ENCODE measurements around the gene EFCAB11. TPM values are rescaled to one million over a fixed set of nuclear protein-coding genes. Genes with fewer than 3 reads are reported as not detected.

EFCAB11 gene
- total and polyA plus RNA-seq, 2 experiments from 2014 or later = 7.7 to 24.6 TPM

DNA sequence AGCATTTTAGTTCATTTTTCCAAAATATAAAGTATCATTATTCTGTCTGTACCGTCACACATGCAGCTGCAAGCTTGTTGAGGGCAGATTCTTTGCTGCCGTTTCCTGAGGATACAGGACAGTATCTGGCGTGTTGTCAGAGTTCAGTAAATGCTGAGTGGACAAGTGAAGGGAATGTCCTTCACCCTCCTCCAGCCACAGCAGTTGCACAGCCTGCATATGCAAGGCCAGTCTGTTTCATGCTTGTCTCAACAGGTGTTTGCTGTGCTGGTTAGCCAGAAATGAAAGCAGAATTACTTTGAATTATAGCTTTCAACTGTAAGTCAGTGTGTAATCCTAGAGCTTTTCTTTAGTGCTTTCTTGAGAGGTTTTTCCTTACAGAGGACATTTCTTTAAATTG is 37.7 kb upstream of the EFCAB11 start (continued):
- TF ChIP-seq, protein P1, sequence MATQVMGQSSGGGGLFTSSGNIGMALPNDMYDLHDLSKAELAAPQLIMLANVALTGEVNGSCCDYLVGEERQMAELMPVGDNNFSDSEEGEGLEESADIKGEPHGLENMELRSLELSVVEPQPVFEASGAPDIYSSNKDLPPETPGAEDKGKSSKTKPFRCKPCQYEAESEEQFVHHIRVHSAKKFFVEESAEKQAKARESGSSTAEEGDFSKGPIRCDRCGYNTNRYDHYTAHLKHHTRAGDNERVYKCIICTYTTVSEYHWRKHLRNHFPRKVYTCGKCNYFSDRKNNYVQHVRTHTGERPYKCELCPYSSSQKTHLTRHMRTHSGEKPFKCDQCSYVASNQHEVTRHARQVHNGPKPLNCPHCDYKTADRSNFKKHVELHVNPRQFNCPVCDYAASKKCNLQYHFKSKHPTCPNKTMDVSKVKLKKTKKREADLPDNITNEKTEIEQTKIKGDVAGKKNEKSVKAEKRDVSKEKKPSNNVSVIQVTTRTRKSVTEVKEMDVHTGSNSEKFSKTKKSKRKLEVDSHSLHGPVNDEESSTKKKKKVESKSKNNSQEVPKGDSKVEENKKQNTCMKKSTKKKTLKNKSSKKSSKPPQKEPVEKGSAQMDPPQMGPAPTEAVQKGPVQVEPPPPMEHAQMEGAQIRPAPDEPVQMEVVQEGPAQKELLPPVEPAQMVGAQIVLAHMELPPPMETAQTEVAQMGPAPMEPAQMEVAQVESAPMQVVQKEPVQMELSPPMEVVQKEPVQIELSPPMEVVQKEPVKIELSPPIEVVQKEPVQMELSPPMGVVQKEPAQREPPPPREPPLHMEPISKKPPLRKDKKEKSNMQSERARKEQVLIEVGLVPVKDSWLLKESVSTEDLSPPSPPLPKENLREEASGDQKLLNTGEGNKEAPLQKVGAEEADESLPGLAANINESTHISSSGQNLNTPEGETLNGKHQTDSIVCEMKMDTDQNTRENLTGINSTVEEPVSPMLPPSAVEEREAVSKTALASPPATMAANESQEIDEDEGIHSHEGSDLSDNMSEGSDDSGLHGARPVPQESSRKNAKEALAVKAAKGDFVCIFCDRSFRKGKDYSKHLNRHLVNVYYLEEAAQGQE (IDR thresholded peaks at IDR 0.05; ENCODE audit: unreplicated experiment) = no peak
- no peak for TF ChIP-seq ZNF331 (CRISPR knock-in tag; IDR thresholded peaks at IDR 0.05; ENCODE audit: low read depth)
- TF ChIP-seq, protein P2, sequence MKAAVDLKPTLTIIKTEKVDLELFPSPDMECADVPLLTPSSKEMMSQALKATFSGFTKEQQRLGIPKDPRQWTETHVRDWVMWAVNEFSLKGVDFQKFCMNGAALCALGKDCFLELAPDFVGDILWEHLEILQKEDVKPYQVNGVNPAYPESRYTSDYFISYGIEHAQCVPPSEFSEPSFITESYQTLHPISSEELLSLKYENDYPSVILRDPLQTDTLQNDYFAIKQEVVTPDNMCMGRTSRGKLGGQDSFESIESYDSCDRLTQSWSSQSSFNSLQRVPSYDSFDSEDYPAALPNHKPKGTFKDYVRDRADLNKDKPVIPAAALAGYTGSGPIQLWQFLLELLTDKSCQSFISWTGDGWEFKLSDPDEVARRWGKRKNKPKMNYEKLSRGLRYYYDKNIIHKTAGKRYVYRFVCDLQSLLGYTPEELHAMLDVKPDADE (IDR thresholded peaks at IDR 0.05) = no peak
- TF ChIP-seq, protein P3, sequence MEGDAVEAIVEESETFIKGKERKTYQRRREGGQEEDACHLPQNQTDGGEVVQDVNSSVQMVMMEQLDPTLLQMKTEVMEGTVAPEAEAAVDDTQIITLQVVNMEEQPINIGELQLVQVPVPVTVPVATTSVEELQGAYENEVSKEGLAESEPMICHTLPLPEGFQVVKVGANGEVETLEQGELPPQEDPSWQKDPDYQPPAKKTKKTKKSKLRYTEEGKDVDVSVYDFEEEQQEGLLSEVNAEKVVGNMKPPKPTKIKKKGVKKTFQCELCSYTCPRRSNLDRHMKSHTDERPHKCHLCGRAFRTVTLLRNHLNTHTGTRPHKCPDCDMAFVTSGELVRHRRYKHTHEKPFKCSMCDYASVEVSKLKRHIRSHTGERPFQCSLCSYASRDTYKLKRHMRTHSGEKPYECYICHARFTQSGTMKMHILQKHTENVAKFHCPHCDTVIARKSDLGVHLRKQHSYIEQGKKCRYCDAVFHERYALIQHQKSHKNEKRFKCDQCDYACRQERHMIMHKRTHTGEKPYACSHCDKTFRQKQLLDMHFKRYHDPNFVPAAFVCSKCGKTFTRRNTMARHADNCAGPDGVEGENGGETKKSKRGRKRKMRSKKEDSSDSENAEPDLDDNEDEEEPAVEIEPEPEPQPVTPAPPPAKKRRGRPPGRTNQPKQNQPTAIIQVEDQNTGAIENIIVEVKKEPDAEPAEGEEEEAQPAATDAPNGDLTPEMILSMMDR (conservative IDR thresholded peaks at IDR 0.05; ENCODE audit: low read depth in 2 of 2) = no peak

DNA sequence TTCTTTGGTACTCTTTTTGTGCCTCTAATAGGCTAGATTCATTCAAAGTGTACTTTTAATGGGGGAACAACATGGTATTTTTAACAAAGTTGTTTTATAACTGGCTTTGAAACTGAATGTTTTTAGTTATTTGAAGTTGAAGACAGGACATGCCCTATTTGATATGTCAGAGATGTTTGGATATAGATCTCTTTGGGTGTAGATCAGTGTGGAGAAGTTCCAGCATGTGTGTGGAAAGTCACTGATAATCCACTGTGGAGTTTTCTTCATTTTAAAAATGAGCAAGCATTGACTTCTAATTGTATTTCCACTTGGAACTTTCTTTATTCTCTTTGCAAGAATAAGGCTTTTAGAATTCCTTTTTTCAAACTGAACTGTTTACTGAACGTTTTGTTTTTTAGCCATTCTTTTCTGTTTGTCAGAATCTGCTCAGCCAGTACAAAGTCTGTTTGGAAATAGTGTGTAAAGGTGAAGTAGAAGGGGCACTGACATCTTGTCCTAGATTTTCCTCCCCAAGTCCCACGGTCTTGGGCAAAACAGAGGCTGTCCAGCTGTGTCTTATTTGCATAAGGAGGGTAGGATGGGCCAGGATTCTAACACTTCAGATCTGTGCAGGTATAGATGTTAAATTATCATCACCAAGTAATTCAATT is 36.2 kb upstream of the EFCAB11 start:
- Histone ChIP-seq H3K79me2 (replicated peaks; ENCODE audit: insufficient read depth) (no peaks in the 10 kb centered on the region), H4K20me1 (replicated peaks; ENCODE audit: insufficient read depth) (no peaks in the 10 kb centered on the region), H2AFZ (no peak overlapping the region), H3K27ac (ENCODE audit: low read depth) (no peak overlapping the region), H3K4me1 (ENCODE audit: insufficient read depth) (peaks cover 34% of the 10 kb centered on the region), H3K27me3 (ENCODE audit: insufficient read depth) (no peaks in the 10 kb centered on the region), H3K36me3 (ENCODE audit: insufficient read depth) (peaks cover 23% of the 10 kb centered on the region), H3K4me2 (no peak overlapping the region), H3F3A (replicated peaks; ENCODE audit: low read depth) (no peaks in the 10 kb centered on the region), H3K9me2 (ENCODE audit: insufficient read depth) (no peaks in the 10 kb centered on the region), H3K4me3 (no peak overlapping the region)
- no peak for DNase-seq (ENCODE audit: low spot score)
- H3K9me3 Mint-ChIP-seq = no peaks in the 10 kb centered on the region
- no peaks in the 10 kb centered on the region for H3K27me3 Mint-ChIP-seq (ENCODE audit: insufficient read depth, low read depth, poor library complexity)
- no peak overlapping the region for H3K4me3 Mint-ChIP-seq
- TF ChIP-seq JUNB (IDR thresholded peaks at IDR 0.05; ENCODE audit: unreplicated experiment) = no peak
- TF ChIP-seq POLR2AphosphoS5 (IDR thresholded peaks at IDR 0.05; ENCODE audit: low read depth) = no peak
- no peak for TF ChIP-seq EZH2 (IDR thresholded peaks at IDR 0.05; ENCODE audit: low read depth, unreplicated experiment)
- TF ChIP-seq ZNF331 (CRISPR knock-in tag; IDR thresholded peaks at IDR 0.05; ENCODE audit: low read depth) = no peak
- TF ChIP-seq EZH2phosphoT487 (IDR thresholded peaks at IDR 0.05; ENCODE audit: unreplicated experiment) = no peak
- TF ChIP-seq, protein P2 (IDR thresholded peaks at IDR 0.05) = no peak
- TF ChIP-seq, protein P1 (IDR thresholded peaks at IDR 0.05; ENCODE audit: unreplicated experiment) = no peak
- TF ChIP-seq CREB1 (CRISPR knock-in tag; IDR thresholded peaks at IDR 0.05; ENCODE audit: low read depth) = no peak
- peaks cover 36% of the 10 kb centered on the region for H3K36me3 Mint-ChIP-seq (ENCODE audit: low read depth)
- H3K27ac Mint-ChIP-seq = no peak overlapping the region
- ATAC-seq = no peak
- H3K4me1 Mint-ChIP-seq = peaks cover 41% of the 10 kb centered on the region

Data from GM23338 (cell line).